GM18858 (cell line): Measurements from ENCODE around the gene KRT23.

Experiments
- ATAC-seq: cut with Tn5 transposase; IDR thresholded peaks from one replicate; pipeline ENCODE4 v1.9.1; 2021; ENCODE audit not compliant: unreplicated experiment

The KRT23 gene

DNA sequence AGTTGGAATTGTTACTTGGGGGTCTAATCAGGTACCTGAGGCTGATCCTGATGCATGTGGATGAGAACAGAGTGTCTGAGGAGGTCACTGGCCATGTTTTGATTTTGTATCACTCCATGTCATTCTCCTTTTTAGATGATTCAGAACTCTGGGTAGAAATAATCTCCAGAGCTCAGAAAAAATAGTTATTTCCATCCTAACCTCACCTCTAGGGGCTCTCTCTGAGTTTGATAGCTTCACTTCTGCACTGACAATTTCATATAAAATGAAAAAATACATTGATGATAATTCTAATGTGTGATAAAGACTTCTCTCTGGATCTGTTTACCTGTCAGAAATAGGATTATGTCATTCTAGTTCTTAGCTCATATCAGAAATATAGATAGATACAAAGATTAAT, 64.2 kb downstream of the KRT23 start:
- no peak for ATAC-seq
